ENCODE data around the gene LAMA5.

The LAMA5 gene

GRCh38 chr20:62368976-62369814 is 2.1 kb upstream of the LAMA5 start:
- no peak for DNase-seq

DNA sequence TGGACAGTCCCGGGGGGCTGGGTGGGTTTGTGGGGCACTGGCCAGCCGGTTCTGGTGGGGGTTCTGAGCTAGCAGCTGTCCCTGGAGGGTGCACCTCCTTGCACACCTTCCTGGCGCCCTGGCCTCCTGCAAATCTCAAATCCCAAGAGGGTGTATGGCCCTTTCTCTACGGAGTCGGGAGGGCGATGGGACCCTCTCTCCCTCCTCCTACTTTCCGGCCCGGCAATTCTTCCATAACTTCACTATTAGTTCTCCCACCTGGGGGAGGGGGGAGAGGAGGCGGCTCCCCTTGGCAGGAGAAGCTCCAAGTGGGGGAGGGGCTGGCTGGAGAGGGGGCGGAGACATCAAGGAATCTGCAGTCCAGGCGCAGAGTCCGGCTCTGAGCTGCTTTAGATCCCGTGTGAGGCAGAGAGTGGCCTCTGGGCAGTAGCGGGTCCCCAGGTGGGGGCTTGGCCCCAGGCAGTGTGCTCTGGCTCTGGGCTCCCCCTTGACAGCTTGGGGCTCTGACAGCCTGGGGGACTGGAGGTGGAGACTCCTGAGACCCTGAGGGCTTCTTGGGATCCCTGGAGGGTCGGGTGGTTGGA is 1.4 kb upstream of the LAMA5 start:
- no peak for DNase-seq

DNA sequence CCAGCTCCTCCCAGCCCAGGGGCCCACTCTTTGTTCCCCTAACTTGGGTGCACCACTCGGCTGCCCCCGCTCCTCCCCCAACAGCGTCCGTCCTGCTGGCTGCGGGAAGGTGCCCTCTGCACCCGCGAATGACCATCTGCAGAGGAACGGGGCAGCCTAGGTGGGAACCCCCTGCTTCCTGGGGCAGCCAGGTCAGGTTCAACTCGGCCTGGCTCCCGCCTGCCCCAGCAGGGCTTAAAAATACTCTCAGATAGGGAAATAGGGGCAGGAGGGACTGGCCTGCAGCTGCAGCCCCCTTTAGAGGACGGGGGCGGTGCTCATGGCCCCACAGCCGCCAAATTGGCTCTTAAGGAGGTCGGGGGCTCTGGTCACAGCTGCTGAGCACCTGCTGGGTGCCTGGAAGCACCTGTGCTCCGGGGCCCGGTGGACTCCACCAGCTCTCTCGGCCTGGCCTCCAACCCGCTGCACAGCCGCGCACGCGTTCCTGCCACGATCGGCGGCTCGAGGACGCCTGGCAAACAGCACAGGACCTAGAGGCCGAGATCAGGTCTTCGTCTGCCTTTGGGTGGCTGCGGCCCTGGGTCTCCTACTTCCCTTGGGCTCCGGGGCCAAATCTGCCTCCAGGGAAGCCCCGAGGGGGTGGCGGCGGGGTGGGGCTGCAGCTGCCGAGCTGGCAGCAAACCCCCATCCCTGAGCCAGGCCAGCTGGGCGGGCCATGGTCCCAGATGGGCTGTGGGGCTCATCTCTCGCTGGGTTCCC is 700 bp upstream of the LAMA5 start:
- no peak for DNase-seq

DNA sequence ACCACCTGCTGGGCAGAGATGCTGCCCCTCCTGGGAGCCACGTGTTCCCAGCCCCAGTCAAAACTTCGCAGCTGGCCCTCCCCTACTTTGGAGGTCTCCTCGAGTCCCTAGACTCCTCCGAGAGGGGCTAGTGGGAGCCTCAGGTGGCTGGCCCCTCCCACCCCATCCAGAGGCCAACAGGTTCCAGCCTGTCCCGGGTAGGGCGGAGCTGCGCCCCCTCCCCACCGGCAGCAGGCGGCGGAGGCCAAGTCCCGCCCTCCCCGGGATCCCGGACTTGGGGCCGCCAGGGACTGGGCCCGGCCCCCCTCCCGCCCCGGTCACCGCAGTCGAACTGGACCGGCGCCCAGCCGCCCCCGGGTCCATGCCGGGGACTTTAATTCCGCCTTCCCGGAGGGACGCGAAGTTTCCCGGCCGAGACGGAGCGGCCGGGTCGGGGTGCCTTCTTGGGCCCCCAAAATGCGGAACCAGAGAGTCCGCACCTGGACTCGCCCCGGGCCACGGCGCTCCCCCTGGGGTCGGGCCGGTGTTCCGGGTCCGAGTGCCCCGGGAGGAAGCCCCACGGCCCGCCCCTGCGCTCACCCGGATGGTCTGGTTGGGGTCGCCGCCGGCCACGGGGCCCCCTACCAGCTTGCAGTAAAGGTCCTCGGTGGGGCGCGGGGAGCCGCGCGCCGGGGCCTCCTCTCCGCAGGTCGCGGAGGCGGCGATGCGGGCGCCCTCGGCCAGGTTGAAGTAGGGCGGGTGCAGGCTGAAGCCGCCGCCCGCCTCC is 559 bp downstream of the LAMA5 start:
- no peak for DNase-seq

GRCh38 chr20:62365814-62366369 is 1.2 kb downstream of the LAMA5 start:
- no peak for DNase-seq

- DNase-seq, result no peak
Observed at GRCh38 chr20:62364911-62365736, 2.0 kb downstream of the LAMA5 start.

GRCh38 chr20:62363920-62364851 is 2.9 kb downstream of the LAMA5 start:
- no peak for DNase-seq

- DNase-seq, result no peak
Observed at GRCh38 chr20:62362991-62363919, 3.9 kb downstream of the LAMA5 start.

DNA sequence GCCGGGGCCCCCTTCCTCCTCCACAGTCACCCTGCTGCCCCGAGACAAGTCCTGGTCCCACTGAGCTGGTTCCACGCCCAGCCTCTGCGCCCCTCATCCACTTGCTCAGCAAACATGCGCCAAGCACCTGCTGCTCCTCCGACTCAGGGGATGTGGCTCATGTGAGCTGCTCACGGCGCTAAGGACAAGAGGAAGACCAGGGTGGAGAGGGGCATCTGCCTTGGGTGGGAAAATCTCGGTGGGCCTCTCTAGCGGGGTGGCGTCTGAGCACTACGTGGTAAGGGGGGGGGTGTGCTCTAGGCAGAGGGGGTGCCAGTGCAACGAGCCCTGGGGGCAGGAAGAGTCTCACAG is 4.5 kb downstream of the LAMA5 start:
- no peak for DNase-seq

GRCh38 chr20:62361799-62362589 is 5.1 kb downstream of the LAMA5 start:
- no peak for DNase-seq

DNA sequence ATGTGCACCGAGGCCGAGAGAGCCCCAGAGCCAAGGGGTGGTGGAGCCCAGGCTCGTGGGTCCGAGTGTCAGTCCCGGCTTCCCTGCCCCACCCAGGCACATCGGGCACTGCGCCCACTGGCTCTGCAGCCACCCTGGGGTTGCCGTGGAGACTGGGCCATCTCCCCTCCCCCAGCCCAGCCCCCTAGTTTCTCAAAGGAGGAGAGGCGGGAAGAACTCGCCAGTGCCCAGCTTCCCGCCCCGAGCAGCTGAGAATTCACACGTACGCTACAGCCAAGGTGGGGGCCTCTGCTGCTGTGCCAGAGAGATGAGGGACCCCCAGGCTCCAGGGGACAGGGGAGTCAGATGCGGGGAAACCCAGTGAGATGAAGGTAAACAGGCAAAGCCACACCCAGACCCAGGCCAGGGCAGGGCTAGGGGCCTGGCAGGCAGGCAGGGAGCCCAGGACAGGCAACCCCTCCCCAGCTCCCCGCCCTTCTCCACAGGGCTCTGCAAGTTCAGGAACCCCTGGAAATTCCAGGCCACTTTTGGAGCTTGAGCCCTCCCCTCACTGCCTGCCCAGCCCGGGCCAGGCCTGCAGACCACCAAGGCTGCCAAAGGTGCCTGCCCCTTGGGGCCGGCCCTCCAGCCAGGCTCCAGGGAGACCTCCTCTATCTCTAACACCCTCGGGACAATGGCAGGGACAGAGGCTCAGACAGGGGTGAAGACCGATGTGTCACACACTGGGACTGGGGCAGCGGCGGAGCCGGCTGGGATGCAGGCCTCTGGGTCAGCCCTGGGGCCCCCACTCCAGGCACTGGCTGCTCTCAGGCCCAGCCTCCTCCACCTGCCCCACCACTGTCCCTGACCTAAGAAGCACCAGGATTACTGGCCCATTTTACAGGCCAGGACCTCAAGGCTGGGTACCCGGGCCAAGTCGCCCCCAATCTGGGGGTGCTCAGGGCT is 6.0 kb downstream of the LAMA5 start:
- DNase-seq, result no peak

DNA sequence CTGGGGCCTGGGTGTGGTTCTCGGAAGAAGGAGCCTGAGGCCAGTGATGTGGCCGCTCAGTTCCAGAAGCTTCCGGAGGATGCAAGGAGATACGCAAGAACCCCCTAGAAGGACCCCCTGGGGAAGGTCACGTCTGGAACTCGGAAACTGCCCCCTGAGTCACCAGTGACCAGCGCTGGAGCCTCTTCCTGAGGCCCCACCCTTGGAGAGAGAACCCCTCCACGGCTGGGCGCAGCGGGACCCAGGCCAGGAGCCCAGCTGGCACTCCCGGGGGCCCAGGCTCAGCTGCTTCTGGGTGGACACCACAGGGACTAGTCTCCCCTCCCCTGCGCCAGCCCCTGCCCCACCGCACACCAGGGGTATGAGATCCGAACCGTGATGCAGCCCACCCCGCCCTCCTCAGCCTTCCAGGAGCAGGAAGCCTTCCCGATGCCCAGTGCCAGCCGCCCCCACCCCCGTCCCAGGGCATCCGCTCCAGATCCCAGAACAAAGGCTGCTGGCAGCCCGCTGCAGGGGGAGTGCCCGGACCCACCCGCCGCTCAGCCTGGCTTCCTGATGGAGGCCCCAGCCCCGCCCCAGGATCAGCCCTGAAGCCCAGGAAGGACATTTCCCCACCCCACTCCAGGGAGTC is 7.5 kb downstream of the LAMA5 start:
- DNase-seq, result no peak

DNA sequence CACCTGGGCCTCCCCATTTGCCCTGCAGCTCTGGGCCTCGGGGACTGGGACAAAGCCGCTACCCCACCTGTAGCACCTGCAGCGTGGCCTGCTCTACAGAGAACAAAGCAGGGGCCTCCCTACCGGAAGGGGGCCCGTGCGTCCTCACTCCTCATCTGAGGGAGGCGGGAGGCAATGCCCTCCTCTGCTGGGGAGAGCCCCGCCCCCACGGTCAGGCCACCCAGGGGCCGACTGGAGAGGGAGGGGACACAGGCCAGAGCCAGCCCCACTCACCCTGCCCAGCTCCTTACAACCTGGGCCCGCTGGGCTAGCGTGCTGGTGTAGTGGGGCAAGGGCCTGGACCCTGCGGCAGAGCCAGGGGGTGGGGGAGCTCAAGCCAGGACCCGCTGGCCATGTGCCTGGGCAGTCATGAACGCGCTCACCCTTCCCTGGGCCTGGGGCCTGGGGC is 8.0 kb downstream of the LAMA5 start:
- DNase-seq, result no peak

DNA sequence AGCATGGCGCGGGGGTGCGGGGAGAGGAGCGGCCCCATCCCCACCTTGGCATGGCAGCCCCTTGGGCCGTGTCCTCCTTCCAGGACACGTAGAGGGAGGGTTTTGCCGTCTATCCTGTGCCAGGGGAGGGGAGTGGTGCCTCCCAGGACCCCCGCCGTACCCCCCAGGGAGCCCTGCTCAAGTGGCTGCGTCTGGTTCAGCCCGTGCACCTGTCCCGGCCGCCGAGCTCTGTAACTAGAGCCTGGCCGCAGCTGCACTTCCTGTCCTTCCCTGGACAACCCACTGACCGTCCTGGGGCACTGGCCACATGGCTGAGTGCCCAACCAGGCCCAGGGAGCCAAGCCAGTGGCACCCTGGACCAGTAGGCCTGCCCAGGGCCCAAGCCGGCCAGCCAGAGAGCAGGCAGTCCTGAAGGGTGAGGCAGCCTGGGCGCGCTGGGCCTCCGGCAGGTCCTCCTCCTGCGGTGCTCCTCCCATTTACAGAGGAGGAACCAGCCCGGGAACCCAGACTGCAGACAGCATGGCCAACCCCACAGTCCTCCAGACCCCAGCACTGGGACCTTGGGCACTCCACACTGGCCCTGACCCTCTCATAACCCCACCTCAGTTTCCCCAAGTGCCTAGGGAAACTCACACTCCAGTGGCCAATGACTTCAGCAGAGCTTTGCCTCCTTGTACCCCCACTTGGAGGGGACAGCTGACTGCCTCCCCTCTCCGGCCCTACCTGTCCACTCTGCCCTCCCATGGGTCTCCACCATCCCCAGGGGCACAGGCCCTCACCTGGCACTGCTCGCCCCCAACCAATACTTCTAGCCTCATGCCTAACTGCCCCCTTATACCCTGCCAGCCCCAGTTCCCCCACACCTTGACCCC is 8.7 kb downstream of the LAMA5 start:
- DNase-seq, result no peak

DNA sequence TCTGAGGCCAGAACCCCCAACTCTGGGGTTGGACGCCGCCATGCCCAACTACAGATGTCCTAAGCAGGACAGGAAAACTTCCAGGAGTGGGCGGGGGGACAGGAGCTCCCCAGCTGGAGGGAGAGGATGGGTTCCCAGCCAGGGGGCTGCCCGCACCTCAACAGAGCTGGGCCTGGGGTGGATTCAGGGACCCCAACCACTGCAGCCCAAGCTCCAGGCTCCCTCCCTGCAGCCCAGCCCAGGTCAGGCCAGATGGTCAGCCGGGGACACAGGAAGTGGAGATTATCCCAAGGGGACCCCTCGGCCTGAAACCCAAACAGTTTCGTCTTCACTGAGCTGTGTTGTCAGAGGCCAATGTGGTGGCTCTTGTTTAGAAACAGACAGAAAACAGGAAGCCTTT is 9.4 kb downstream of the LAMA5 start:
- no peak for DNase-seq

- DNase-seq, result no peak
Observed at GRCh38 chr20:62357187-62357667, 9.9 kb downstream of the LAMA5 start.

Data from CD4-positive, alpha-beta T cell treated with Interferon alpha-2 for 1 hour (primary cell).